ENCODE results near the gene ACSL3.

GRCh38 chr2:222864296-222864695, 3.5 kb downstream of the ACSL3 start:
- no peak for TF ChIP-seq POLR2A (IDR thresholded peaks at IDR 0.05)
- no peak for TF ChIP-seq CTCF (IDR thresholded peaks at IDR 0.05)
